K562 (cell line): ENCODE measurements around the gene MAML3. TPM values are rescaled to one million over a fixed set of nuclear protein-coding genes. Genes with fewer than 3 reads are reported as not detected.
A peak's percentile ranks its signal among the peaks of the same experiment; 100 is the strongest.

Experiments used
- ARID1B ChIP-seq: fragments of 450-650 bp; IDR thresholded peaks from 2 replicates; pipeline ENCODE4 v1.6.1; 2016; ENCODE audit warnings: antibody characterized with exemption, mild to moderate bottlenecking, inconsistent platforms
- ATF1 ChIP-seq, 2 experiments: fragments of 450-650 bp in 1 of 2; IDR thresholded peaks; 2 replicates each; pipeline ENCODE4 v1.6.1; 2016; ENCODE audit warnings: missing compliant biosample characterization in 1 of 2, missing genetic modification characterization in 1 of 2
- ATF3 ChIP-seq, 2 experiments: fragments of 450-650 bp in 1 of 2; sonication (generic) in 1 of 2; formaldehyde crosslinking in 1 of 2; IDR thresholded peaks in 1 of 2; conservative IDR thresholded peaks in 1 of 2; 2 replicates each; pipeline versions ENCODE4 v1.6.1 to v1.8.1; 2016 to 2023; ENCODE audit warnings: mild to moderate bottlenecking in 2 of 2, moderate library complexity in 2 of 2, inconsistent platforms in 1 of 2, missing genetic modification reagents in 1 of 2
- CEBPB ChIP-seq: fragments of 450-650 bp; IDR thresholded peaks from 2 replicates; pipeline ENCODE4 v1.6.1; 2016; ENCODE audit warnings: missing genetic modification characterization, missing compliant biosample characterization
- CTCF ChIP-seq, 3 experiments: IDR thresholded peaks in 2 of 3; conservative IDR thresholded peaks in 1 of 3; 2 replicates each; pipeline ENCODE4 v1.5.1; 2011 to 2012; ENCODE audit warnings: low read length in 3 of 3, mild to moderate bottlenecking in 3 of 3, control low read depth in 2 of 3, improper control_type of control experiment in 1 of 3, inconsistent platforms in 1 of 3, low read depth in 1 of 3, mixed read lengths in 1 of 3, moderate library complexity in 1 of 3; ENCODE audit not compliant: insufficient read depth in 2 of 3
- ETV1 ChIP-seq: fragments of 450-650 bp; conservative IDR thresholded peaks from 2 replicates; pipeline ENCODE4 v1.6.1; 2016; ENCODE audit warnings: missing genetic modification characterization, control low read depth, low read depth, missing compliant biosample characterization
- GABPA ChIP-seq: fragments of 200-800 bp; sonication (Bioruptor generic); conservative IDR thresholded peaks from 2 replicates; pipeline ENCODE4 v1.6.1; 2016; ENCODE audit warnings: low read depth, missing genetic modification characterization, missing compliant biosample characterization
- MAFF ChIP-seq: IDR thresholded peaks from 2 replicates; pipeline ENCODE4 v1.6.1; 2012; ENCODE audit warnings: low read length, improper control_type of control experiment
- MCM5 ChIP-seq: fragments of 450-650 bp; IDR thresholded peaks from 2 replicates; pipeline ENCODE4 v1.6.1; 2016; ENCODE audit warnings: low read depth
- MEF2D ChIP-seq: conservative IDR thresholded peaks from 2 replicates; pipeline ENCODE4 v1.6.1; 2016; ENCODE audit warnings: low read depth, missing genetic modification characterization, missing compliant biosample characterization
- MIER1 ChIP-seq: fragments of 450-650 bp; IDR thresholded peaks from 2 replicates; pipeline ENCODE4 v1.6.1; 2016; ENCODE audit warnings: antibody characterized with exemption, mild to moderate bottlenecking, low read depth
- NELFE ChIP-seq: IDR thresholded peaks from 2 replicates; pipeline ENCODE4 v1.6.1; 2011; ENCODE audit warnings: mild to moderate bottlenecking; ENCODE audit not compliant: insufficient read depth, insufficient read length
- NR1H2 ChIP-seq: sonication (generic); formaldehyde crosslinking; IDR thresholded peaks from 2 replicates; pipeline ENCODE4 v1.4.0; 2020; ENCODE audit warnings: mild to moderate bottlenecking, missing genetic modification reagents
- PML ChIP-seq: IDR thresholded peaks from 2 replicates; pipeline ENCODE4 v1.6.1; 2012; ENCODE audit warnings: low read length, inconsistent platforms
- PTRF ChIP-seq: fragments of 450-650 bp; IDR thresholded peaks from 2 replicates; pipeline ENCODE4 v1.6.1; 2016; ENCODE audit warnings: mild to moderate bottlenecking, missing genetic modification characterization, missing compliant biosample characterization
- RAD21 ChIP-seq, 2 experiments: fragments of 250-450 bp in 1 of 2; fragments of 450-650 bp in 1 of 2; sonication (Bioruptor Pico) in 1 of 2; formaldehyde crosslinking in 1 of 2; IDR thresholded peaks in 1 of 2; conservative IDR thresholded peaks in 1 of 2; 2 replicates each; pipeline versions ENCODE4 v1.4.0 to v1.8.0; 2020 to 2022; ENCODE audit warnings: mild to moderate bottlenecking in 2 of 2, moderate library complexity in 1 of 2
- RCOR1 ChIP-seq, 2 experiments: IDR thresholded peaks; 2 replicates each; pipeline ENCODE4 v1.6.1; 2012; ENCODE audit warnings: low read depth in 2 of 2, low read length in 2 of 2, borderline replicate concordance in 1 of 2, improper control_type of control experiment in 1 of 2
- THRB ChIP-seq: fragments of 450-650 bp; formaldehyde crosslinking; conservative IDR thresholded peaks from 2 replicates; pipeline ENCODE4 v1.4.0; 2022; ENCODE audit warnings: mild to moderate bottlenecking, missing genetic modification characterization
- TSHZ1 ChIP-seq: fragments of 250-450 bp; sonication (Bioruptor Pico); IDR thresholded peaks from 2 replicates; pipeline ENCODE4 v1.4.0; 2020; ENCODE audit warnings: mild to moderate bottlenecking, moderate library complexity
- U2AF2 ChIP-seq: fragments of 200-400 bp; formaldehyde crosslinking; optimal IDR thresholded peaks from 2 replicates; pipeline ENCODE3; 2017; ENCODE audit warnings: low read depth, mild to moderate bottlenecking, low read length
- ZNF695 ChIP-seq: fragments of 450-650 bp; formaldehyde crosslinking; IDR thresholded peaks from 2 replicates; pipeline ENCODE4 v1.4.0; 2020; ENCODE audit warnings: mild to moderate bottlenecking, moderate library complexity
- polyA plus RNA-seq, 8 experiments: library from polyadenylated mRNA; depleted of rRNA in 4 of 8; stranded (reverse) in 5 of 8; unstranded in 3 of 8; fragments of >200 nt; fragmentation: Nextera tagmentation in 2 of 8; fragmentation: Illumina TruSeq in 1 of 8; extraction: Ambion mirVana in 2 of 8; extraction: Trizol in 1 of 8; gene quantifications; 2 replicates each; pipeline versions ENCODE4 v1.2.1 to v1.2.3, GENCODE V29; 2011 to 2014; ENCODE audit warnings: inconsistent platforms in 1 of 8, missing spikeins in 1 of 8
- total RNA-seq, 7 experiments: library from RNA; depleted of rRNA in 6 of 7; stranded (reverse); fragments of >200 nt in 6 of 7; fragmentation: Illumina TruSeq in 2 of 7; extraction: Trizol in 2 of 7; gene quantifications; 2 replicates each; pipeline versions ENCODE4 v1.2.1 to v1.2.3, GENCODE V29; 2011 to 2021; ENCODE audit warnings: low replicate concordance in 1 of 7

Gene MAML3
- total and polyA plus RNA-seq, 9 of the 15 experiments (the other 6 are each of a cell fraction or from before 2014, with no cell fraction given), result 0.01 to 0.55 (median 0.25) TPM

- no peak for TF ChIP-seq MAFF
- TF ChIP-seq ARID1B, result no peak
- 0 out of 4 replicates have a peak, but pooled peaks of 1 of the 2 experiments have one; percentile 33 for TF ChIP-seq RCOR1 (IDR thresholded peaks at IDR 0.05; ENCODE audit: borderline replicate concordance in 1 of 2, low read depth in 2 of 2, low read length in 2 of 2)
- TF ChIP-seq CEBPB (tag), result peak; percentile 96
- no peak for TF ChIP-seq TSHZ1
- TF ChIP-seq U2AF2, result no peak
- TF ChIP-seq NELFE, result no peak
- TF ChIP-seq MCM5, result no peak
- TF ChIP-seq GABPA (tag), result peak; percentile 52
- no peak for TF ChIP-seq MIER1
- no peak for TF ChIP-seq ATF1 (CRISPR knock-in tag; IDR thresholded peaks at IDR 0.05)
- peak; percentile 50 for TF ChIP-seq ATF1 (tag; IDR thresholded peaks at IDR 0.05)
- TF ChIP-seq NR1H2 (CRISPR knock-in tag), result no peak
- TF ChIP-seq PTRF, result no peak
- peak; percentile 88 for TF ChIP-seq ATF3 (IDR thresholded peaks at IDR 0.05)
- no peak for TF ChIP-seq ATF3 (CRISPR knock-in tag; conservative IDR thresholded peaks at IDR 0.05)
- TF ChIP-seq MEF2D (tag), result peak; percentile 86
- 0 out of 2 replicates have a peak, but pooled peaks have one; percentile 36 for TF ChIP-seq ETV1 (tag)
- TF ChIP-seq PML, result no peak
- TF ChIP-seq ZNF695 (CRISPR knock-in tag), result no peak
- no peak for TF ChIP-seq THRB (CRISPR knock-in tag)
- peak; percentile 73 to 77 for TF ChIP-seq RAD21 (CRISPR knock-in tag; conservative IDR thresholded peaks at IDR 0.05 in 1 of 2, IDR thresholded peaks at IDR 0.05 in 1 of 2)
- TF ChIP-seq CTCF (IDR thresholded peaks at IDR 0.05 in 2 of 3, conservative IDR thresholded peaks at IDR 0.05 in 1 of 3; ENCODE audit: insufficient read depth in 2 of 3, low read depth in 1 of 3, low read length in 3 of 3), result peak; percentile 36 to 68 (median 37); a peak in 3 of 6 replicates
These were observed 413.4 kb downstream of the MAML3 start (continued) for GRCh38 chr4:139740531-139741041.
